Nephron (organoid): ENCODE measurements around the gene NFS1.
"Not testable (repeated sequence)": the region's sequence is repeated elsewhere in the genome, so short reads cannot be mapped to it uniquely, and the experiment has no call there.

ENCODE experiments used
- H3K27ac Mint-ChIP-seq, 3 experiments: 2 replicates each; pipeline ENCODE4 v1.8.0; 2020; ENCODE audit warnings: mixed read lengths in 3 of 3, mild to moderate bottlenecking in 2 of 3, moderate library complexity in 1 of 3
- H3K27me3 Mint-ChIP-seq: 2 replicates; pipeline ENCODE4 v1.8.0; 2021; ENCODE audit warnings: low read depth, mild to moderate bottlenecking, moderate library complexity, mixed read lengths
- H3K36me3 Mint-ChIP-seq: 2 replicates; pipeline ENCODE4 v1.8.0; 2020; ENCODE audit warnings: low read depth, mixed read lengths
- H3K4me1 Mint-ChIP-seq: 2 replicates; pipeline ENCODE4 v1.8.0; 2020; ENCODE audit warnings: mixed read lengths
- H3K4me3 Mint-ChIP-seq, 3 experiments: 2 replicates each; pipeline ENCODE4 v1.8.0; 2020; ENCODE audit warnings: mild to moderate bottlenecking in 3 of 3, mixed read lengths in 3 of 3, moderate library complexity in 2 of 3
- H3K9me3 Mint-ChIP-seq: 2 replicates; pipeline ENCODE4 v1.8.0; 2020; ENCODE audit warnings: mixed read lengths
- TF ChIP-seq, protein P1 (sequence below), 3 experiments: fragments of 200-600 bp; sonication (generic); IDR thresholded peaks; one replicate each; pipeline ENCODE4 v1.5.0; 2021; ENCODE audit warnings: antibody characterized with exemption in 3 of 3; ENCODE audit not compliant: unreplicated experiment in 3 of 3

NFS1 gene

DNA sequence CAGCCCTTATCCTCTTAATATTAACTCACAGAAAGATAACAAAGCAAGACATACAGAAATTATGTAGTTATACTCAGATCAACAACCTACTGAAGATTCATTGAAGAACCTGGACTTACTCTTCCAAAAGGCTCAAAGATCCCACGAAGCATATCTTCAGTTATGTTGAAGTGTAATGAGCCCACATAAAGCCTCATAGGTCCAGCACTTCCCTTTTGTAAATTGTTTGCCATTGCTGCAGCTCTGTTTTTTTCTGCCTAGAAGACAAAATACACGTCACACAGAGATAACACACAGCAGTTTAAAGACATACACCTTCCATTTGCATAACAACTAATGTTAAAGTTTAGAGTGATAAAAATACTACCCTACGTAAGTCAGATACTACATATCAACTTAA is 22.5 kb upstream of the NFS1 start:
- H3K27ac Mint-ChIP-seq, result no peak overlapping the region
- no peaks in the 10 kb centered on the region for H3K4me1 Mint-ChIP-seq
- no peaks in the 10 kb centered on the region for H3K9me3 Mint-ChIP-seq
- no peak overlapping the region for H3K4me3 Mint-ChIP-seq
- TF ChIP-seq, protein P1, sequence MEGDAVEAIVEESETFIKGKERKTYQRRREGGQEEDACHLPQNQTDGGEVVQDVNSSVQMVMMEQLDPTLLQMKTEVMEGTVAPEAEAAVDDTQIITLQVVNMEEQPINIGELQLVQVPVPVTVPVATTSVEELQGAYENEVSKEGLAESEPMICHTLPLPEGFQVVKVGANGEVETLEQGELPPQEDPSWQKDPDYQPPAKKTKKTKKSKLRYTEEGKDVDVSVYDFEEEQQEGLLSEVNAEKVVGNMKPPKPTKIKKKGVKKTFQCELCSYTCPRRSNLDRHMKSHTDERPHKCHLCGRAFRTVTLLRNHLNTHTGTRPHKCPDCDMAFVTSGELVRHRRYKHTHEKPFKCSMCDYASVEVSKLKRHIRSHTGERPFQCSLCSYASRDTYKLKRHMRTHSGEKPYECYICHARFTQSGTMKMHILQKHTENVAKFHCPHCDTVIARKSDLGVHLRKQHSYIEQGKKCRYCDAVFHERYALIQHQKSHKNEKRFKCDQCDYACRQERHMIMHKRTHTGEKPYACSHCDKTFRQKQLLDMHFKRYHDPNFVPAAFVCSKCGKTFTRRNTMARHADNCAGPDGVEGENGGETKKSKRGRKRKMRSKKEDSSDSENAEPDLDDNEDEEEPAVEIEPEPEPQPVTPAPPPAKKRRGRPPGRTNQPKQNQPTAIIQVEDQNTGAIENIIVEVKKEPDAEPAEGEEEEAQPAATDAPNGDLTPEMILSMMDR (IDR thresholded peaks at IDR 0.05; ENCODE audit: unreplicated experiment in 3 of 3), result no peak
- no peaks in the 10 kb centered on the region for H3K27me3 Mint-ChIP-seq
- peaks cover 81% of the 10 kb centered on the region for H3K36me3 Mint-ChIP-seq

DNA sequence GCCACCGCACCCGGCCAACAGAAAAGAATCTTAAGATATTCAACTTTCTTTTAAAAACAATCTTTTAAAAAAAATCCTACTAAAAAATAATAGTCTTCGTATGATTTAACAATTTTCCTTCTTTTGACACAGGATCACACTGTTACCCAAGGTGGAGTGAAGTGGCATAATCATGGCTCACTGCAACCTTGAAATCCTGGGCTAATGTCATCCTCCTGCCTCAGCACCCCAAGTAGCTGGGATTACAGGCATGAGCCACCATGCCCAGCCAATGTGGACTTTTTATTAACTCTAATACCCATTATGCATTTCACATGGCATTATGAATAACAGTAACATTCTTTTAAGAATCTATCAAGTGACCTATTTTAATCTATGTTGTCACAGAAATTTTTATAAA is 22.1 kb upstream of the NFS1 start:
- H3K36me3 Mint-ChIP-seq, result peaks cover 81% of the 10 kb centered on the region
- H3K9me3 Mint-ChIP-seq, result no peaks in the 10 kb centered on the region
- TF ChIP-seq, protein P1 (IDR thresholded peaks at IDR 0.05; ENCODE audit: unreplicated experiment in 3 of 3), result no peak
- no peak overlapping the region for H3K4me3 Mint-ChIP-seq
- H3K27ac Mint-ChIP-seq, result no peak overlapping the region
- no peaks in the 10 kb centered on the region for H3K27me3 Mint-ChIP-seq
- no peaks in the 10 kb centered on the region for H3K4me1 Mint-ChIP-seq

DNA sequence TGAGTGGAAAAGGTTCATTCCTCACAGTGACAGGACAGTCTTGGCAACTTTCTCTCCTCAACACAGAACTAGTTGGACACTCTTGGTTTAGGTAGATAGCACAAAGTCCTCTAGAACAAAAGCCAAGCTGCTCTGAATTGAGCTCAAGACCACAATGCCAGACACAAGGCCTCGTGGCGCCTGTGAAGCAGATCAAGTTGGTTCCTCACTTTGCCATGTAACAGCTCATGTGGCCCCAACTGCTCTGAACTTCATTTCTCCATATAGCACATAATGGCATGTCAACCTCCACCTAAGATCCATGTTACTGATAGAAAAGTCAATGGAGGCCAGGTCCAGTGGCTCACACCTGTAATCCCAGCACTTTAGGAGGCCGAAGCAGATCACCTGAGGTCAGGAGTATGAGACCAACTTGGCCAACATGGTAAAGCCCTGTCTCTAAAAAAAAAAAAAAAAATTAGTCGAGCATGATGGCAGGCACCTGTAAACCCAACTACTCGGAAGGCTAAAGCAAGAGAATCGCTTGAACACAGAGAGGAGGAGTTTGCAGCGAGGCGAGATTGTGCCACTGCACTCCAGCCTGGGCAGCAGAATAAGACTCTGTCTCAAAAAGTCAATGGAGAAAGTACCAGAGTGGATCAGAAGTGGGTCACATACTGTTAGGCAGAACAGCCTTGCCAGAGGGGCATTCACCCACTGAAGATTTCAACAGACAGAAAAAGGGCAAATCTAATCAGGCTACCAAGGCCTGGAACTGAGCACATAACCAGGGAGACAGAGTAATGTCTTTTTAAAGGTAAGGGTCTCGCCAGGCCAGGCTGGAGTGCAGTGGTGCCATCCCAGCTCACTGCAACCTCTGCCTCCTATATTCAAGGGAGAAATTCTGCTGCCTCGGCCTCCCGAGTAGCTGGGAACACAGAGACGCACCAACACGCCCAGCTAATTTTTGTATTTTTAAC is 21.3 kb upstream of the NFS1 start:
- Mint-ChIP-seq H3K36me3 (peaks cover 84% of the 10 kb centered on the region), H3K4me3 (no peak overlapping the region), H3K4me1 (no peaks in the 10 kb centered on the region), H3K27ac (peak overlapping the region in 1 of 3 experiments; percentile 39), H3K27me3 (no peaks in the 10 kb centered on the region), H3K9me3 (no peaks in the 10 kb centered on the region)
- TF ChIP-seq, protein P1 (IDR thresholded peaks at IDR 0.05; ENCODE audit: unreplicated experiment in 3 of 3), result no peak

- no peak overlapping the region for H3K27ac Mint-ChIP-seq
- no peaks in the 10 kb centered on the region for H3K9me3 Mint-ChIP-seq
- TF ChIP-seq, protein P1 (IDR thresholded peaks at IDR 0.05; ENCODE audit: unreplicated experiment in 3 of 3), result no peak
- H3K27me3 Mint-ChIP-seq, result no peaks in the 10 kb centered on the region
- peaks cover 82% of the 10 kb centered on the region for H3K36me3 Mint-ChIP-seq
- H3K4me1 Mint-ChIP-seq, result no peaks in the 10 kb centered on the region
- no peak overlapping the region for H3K4me3 Mint-ChIP-seq
These were observed 20.6 kb upstream of the NFS1 start for GRCh38 chr20:35719717-35720116.

DNA sequence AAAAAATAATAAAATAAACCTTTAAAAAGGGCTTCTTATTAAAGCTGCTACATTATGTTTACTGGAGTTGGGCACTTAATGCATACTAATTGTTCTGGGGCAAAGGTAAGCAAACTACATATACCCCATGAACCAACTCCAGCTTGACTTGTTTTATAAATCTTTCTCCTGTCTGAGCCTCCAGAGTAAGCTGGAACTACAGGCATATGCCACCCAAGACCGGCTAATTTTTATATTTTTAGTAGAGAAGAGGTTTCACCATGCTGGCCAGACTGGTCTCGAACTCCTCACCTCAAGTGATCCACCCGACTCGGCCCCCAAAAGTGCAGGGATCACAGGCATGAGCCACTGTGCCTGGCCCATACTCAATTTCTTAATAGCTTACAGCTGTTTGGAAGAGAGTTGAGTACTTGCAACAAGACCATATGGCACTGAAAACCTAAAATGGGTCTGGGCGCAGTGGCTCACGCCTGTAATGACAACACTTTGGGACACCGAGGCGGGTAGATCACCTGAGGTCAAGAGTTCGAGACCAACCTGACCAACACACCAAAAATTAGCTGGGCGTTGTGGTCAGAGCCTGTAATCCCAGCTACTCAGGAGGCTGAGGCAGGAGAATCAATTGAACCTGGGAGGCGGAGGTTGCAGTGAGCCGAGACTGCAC is 20.0 kb upstream of the NFS1 start:
- H3K27ac Mint-ChIP-seq, result no peak overlapping the region
- H3K27me3 Mint-ChIP-seq, result no peaks in the 10 kb centered on the region
- H3K9me3 Mint-ChIP-seq, result no peaks in the 10 kb centered on the region
- H3K4me1 Mint-ChIP-seq, result no peaks in the 10 kb centered on the region
- no peak overlapping the region for H3K4me3 Mint-ChIP-seq
- TF ChIP-seq, protein P1 (IDR thresholded peaks at IDR 0.05; ENCODE audit: unreplicated experiment in 3 of 3), result no peak
- peaks cover 82% of the 10 kb centered on the region for H3K36me3 Mint-ChIP-seq

- not testable (repeated sequence) for H3K4me1 Mint-ChIP-seq, H3K27me3 Mint-ChIP-seq, H3K9me3 Mint-ChIP-seq, H3K27ac Mint-ChIP-seq, H3K4me3 Mint-ChIP-seq
- H3K36me3 Mint-ChIP-seq, result peaks cover 85% of the 10 kb centered on the region
These were observed 19.2 kb upstream of the NFS1 start for GRCh38 chr20:35718321-35718720.
